HG03575 (cell line): ENCODE data around the gene NUDT16.

Experiments used
- ATAC-seq: cut with Tn5 transposase; IDR thresholded peaks from one replicate; pipeline ENCODE4 v1.9.1; 2021; ENCODE audit not compliant: unreplicated experiment, insufficient number of reproducible peaks, low FRiP score; ENCODE audit errors: extremely low read depth

The NUDT16 gene

GRCh38 chr3:131427226-131427625 is 45.7 kb downstream of the NUDT16 start:
- ATAC-seq: no peak

- ATAC-seq: no peak
These were observed 50.2 kb downstream of the NUDT16 start for GRCh38 chr3:131431754-131432153.

GRCh38 chr3:131432441-131432840 is 50.9 kb downstream of the NUDT16 start:
- ATAC-seq: no peak

DNA sequence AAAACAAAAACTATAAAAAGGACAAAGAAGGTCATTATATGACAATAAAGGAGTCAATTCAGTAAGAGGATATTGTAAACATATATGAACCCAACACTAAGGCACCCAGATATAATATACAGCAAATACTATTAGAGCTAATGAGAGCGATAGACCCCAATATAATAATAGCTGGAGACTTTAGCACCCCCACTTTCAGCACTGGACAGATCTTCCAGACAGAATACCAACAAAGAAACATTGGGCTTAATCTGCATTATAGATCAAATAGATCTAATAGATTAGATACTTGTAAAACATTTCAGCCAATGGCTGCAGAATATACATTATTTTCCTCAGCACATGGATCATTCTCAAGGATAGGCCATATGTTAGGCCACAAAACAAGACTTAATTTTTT is 53.4 kb downstream of the NUDT16 start:
- no peak for ATAC-seq
